ENCODE measurements around the gene SLC38A9.

DNA sequence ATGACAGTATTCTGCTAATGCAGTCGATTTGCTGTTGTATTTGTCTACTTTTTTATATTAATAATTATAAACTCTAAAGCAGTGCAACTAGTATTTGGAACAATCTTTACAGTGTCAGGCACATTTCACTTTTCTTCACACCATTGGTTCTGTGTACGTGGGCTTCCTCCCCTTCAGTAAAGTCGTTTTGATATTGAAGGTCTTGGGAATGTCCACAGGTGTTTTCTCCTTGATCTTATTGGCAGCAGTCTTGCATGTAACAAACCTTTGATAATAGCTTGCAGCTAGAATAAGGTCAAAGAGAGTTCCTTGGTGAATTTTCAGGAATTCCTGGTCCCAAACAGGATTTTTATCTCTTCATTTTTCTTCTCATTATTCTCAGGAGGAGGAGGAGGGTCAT is 37.9 kb upstream of the SLC38A9 start:
- TF ChIP-seq, protein P1, sequence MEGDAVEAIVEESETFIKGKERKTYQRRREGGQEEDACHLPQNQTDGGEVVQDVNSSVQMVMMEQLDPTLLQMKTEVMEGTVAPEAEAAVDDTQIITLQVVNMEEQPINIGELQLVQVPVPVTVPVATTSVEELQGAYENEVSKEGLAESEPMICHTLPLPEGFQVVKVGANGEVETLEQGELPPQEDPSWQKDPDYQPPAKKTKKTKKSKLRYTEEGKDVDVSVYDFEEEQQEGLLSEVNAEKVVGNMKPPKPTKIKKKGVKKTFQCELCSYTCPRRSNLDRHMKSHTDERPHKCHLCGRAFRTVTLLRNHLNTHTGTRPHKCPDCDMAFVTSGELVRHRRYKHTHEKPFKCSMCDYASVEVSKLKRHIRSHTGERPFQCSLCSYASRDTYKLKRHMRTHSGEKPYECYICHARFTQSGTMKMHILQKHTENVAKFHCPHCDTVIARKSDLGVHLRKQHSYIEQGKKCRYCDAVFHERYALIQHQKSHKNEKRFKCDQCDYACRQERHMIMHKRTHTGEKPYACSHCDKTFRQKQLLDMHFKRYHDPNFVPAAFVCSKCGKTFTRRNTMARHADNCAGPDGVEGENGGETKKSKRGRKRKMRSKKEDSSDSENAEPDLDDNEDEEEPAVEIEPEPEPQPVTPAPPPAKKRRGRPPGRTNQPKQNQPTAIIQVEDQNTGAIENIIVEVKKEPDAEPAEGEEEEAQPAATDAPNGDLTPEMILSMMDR (IDR thresholded peaks at IDR 0.05): no peak
- no peak for TF ChIP-seq EP300 (IDR thresholded peaks at IDR 0.05)
